ENCODE measurements around the gene TNFAIP2.

Gene TNFAIP2, protein sequence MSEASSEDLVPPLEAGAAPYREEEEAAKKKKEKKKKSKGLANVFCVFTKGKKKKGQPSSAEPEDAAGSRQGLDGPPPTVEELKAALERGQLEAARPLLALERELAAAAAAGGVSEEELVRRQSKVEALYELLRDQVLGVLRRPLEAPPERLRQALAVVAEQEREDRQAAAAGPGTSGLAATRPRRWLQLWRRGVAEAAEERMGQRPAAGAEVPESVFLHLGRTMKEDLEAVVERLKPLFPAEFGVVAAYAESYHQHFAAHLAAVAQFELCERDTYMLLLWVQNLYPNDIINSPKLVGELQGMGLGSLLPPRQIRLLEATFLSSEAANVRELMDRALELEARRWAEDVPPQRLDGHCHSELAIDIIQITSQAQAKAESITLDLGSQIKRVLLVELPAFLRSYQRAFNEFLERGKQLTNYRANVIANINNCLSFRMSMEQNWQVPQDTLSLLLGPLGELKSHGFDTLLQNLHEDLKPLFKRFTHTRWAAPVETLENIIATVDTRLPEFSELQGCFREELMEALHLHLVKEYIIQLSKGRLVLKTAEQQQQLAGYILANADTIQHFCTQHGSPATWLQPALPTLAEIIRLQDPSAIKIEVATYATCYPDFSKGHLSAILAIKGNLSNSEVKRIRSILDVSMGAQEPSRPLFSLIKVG

DNA sequence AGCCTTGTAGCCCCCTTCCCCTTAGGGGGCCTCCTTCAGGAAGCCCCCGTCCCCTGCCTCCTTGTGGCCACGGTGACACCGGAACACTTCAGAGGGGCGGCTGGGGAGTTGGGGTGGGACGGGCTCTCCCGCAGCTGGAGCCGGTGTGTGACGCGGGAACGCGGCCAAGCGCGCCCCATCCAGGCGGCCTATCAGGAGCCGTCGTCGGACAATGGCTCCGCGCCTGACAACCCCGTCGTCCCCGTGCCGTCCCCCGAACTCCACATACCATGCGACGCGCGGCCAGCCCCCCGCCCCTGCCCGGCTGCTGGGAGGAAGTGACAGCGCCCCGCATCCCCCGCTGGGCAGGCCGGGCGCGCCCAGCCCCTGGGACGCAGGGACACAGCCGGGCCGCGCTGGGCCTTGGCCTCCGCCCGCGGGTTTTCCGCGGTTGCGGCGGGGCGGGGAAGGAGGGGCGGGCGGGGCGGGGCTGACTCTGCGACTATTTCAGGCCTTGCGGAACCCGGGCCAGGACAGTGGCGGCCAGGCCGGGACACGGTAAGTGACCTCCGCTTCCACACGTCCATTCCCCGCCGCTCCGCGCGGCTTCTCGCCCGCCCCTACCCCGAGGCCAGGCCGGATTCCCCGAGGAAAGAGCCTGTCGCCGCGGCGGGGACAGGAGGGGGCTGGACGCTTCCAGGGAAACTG is at the start of gene TNFAIP2:
TNFAIP2 (plus strand) TSS at position 515 of the 687 bp plus-strand sequence. CDS start 2,997 bp downstream, outside the sequence.
- peak; percentile 94 for DNase-seq

DNA sequence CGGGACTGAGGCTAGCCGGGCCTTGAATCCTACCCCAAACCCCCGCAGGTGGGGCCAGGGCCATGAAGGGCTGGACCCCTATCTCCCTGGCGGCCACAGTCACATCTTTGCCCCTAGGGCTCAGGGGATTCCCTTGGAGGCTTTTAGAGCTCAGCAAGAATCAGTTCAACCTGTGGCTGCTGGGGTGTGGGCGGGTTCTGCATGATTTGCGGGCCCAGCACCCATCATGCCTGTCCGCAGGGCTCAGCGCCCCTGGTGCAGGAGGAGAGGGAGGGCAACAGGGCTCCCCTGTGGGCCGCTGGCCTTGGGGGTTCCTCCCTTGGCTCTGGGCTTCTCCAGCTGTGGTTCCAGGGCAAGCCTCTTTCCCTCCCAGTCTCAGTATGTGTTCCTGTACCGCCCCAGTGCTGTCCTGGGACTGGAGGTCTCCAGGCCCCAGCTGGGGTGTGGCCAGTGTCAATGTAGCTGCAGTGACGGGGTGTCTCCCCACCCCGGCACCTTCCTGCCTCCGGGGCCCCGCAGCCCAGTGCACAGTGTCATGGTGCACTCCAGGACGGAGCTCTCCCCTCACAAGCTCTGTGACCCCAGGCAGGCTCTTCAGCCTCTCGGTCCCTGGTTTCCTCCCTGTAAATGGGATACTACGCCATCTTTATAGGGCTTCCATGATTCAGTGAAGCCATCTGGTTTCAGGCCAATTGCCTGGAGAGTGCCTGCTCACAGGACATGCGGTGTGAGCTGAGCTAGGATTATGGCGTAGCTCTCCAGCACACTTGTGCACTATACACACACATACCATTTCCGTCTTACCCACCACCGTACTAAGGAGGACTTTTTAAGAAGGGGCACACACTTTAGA is 49.2 kb upstream of the TNFAIP2 start:
- DNase-seq = no peak

DNA sequence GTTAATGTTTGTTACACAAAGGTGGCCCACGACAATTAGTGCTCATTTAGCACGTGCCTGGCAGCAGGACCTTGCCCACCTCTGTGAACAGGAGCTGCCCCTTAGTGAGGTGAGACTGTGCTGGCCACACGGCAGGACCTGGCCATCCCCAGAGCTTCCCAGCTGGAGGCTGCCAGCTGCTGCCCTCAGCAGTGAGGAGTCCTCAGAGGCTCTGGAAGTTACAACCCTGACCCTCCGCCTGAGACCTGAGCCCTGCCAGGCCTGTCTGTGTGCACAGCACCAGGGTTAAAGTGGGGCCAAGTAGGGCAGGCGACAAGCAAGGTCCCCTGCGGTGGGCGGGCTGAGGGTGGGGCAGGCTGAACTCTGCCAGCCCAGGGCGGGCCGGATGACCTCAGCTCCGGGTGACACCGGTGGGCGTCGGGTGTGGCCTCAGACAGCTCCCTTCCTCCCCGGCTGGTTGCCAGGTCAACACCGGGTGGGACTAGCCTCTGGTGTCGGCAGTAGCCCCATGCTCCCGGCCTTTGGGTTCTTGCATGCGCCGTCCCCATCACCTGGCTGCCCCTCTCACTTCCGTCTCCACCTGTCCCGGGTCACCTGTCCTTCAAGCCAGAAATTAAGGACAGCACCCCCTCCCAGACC is 48.4 kb upstream of the TNFAIP2 start:
- peak; percentile 92 for DNase-seq

DNA sequence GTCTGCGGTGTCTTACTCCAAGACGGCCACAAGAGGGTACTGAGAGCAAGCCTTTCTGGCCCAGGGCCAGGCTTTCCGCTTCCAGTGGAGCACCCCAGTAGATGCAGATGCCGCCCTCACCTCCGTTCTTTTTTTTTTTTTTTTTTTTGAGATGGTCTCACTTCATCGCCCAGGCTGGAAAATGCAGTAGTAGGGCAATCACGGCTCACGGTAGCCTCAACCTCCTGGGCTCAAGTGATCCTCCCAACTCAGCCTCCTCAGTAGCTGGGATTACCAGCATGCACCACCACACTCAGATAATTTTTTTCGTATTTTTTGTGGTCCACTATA is 44.9 kb upstream of the TNFAIP2 start:
- peak; percentile 86 for DNase-seq

DNA sequence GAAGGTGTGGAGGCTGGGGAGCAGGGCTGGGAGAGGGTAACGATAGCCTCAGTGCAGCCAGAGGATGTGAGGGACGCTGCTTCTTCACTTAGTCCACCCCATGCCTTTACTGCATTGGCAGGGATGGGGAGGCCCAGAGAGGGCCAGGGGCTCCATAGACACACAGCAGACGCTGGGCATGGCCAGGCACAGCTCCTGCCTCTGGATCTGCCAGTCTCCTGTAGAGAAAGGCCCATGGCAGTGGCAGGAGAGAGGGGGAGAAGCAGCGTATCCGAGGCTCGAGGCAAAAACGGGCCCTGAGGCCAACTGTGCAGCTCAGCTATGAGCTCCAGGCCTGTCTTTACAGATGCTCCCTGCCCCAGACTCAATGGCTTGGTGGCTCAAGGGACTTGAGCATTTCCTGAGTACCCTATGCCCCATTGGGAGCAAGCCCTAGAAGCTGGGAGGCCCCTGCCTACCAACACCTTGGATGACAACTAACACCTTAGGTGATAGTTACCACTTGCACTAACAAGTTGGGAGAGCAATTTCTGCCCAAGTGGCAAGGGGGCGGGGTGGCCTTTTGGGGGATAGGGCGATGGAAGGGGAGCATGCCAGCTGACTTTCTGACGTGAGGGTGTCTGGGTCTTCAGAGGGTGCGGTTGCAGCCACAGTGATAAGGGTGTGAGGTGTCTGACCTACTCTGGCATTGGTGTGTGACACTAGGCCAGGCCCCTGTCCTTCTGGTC is 44.2 kb upstream of the TNFAIP2 start:
- no peak for DNase-seq

DNA sequence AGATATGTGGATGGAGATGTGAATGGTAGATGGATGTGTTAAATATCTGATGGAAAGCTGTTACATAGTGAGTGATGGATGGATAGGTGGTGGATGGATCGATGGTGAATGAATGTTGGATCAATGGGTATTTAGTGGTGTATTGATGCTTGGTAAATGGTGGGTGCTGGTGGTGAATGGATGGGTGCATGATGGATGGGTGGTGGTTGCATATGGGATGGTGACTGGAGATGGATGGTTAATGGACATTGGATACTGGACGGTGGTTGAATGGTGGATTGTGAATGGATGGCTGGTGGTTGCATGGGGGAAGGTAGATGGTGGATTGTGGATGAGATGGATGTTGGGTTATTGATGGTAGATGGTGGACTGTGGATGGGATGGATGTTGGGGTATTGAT is 41.3 kb upstream of the TNFAIP2 start:
- no peak for DNase-seq

DNA sequence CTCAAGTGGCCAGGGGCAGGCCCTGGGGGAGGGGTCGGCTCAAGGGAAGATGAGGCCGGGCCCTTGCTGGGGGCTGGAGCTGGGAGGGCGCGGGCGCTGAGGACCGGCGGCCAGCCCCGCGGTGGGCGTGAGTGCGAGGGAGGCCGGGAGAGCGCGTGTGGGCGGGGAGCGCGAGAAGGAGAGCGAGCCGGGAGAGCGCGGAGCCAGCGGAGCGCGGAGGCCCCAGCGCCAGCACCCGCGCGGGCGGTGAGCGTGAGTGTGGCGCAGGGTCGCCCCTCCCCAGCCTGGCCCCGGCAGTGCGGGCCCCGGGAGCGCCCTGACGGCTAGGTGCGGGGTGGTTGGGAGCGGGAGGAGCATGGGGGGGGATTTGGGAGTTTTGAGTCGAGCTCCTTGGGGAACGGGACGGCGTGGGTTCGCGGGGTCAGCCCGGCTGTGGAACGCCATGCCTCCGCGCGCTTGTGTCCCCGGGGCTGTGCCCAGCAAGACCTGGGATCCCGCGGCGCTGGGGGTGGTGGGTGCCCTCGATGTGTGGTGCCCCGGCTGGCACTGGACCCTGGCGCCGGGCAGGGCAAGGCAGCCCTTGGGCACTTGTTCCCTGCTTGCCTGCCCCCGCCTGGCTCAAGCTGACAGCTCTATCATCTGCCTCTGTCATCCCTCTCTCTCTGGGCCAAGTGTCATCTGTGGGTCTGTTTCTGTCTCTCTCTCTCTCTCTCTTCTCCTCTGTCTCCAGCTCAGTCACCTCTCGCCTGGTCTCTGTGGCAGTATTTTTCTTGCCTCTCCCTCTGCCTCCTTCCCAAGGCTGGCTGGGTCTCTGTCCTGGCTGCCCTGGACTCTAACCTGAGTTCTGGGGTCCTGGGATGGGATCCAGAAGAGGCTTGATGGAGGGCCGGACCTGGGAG is 39.0 kb upstream of the TNFAIP2 start, which contains the start of gene LBHD2:
LBHD2 (plus strand) TSS at position 190 of the 899 bp plus-strand sequence. CDS start 1,803 bp downstream, outside the sequence.
- no peak for DNase-seq

DNA sequence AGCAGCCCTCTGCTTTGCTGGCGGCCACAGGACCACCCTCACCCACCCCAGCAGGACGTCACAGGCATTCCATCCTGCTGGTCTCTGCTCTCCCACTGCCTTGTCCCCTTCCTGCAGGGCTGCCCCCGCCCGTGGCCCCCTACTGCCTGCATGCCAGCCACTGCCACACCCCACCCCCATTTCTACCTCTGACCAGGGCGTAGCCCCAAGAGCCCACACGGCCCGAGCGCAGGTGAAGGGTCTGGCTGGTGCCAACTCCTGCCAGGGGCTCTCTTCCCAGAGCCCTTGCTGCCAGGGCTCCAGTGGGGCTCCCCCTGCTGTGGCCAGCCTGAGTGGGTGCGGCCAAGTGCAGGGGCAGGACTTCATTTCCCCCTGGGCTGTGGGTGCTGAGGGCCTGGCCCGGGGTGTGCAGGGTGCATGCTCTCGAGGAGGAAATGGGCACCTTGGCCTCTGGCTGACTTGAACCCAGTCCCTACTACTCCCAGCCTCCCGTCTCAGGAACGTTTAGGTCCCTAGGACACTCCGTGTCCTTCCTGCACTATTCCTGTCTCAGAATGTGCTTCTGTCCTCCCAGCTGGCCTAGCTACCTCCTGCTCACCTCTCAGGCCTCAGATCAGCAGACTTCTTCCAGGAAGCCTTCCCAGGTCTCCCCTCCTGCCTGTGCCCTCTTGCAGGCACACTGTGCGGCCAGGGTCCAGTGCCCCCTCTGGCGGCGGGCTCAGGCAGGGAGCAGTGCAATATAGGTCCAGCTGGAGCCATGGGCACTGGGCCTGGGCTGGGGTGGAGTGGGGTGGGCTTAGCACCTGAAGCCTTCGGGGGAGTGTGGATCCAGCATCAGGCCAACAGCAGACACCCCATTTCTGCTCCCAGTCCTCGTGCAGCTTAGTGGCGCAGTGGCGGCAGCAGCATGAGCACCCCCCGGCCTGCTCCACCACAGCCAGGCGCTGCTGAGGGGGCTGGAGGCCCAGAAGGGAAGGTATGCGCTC is 37.9 kb upstream of the TNFAIP2 start:
- no peak for DNase-seq

DNA sequence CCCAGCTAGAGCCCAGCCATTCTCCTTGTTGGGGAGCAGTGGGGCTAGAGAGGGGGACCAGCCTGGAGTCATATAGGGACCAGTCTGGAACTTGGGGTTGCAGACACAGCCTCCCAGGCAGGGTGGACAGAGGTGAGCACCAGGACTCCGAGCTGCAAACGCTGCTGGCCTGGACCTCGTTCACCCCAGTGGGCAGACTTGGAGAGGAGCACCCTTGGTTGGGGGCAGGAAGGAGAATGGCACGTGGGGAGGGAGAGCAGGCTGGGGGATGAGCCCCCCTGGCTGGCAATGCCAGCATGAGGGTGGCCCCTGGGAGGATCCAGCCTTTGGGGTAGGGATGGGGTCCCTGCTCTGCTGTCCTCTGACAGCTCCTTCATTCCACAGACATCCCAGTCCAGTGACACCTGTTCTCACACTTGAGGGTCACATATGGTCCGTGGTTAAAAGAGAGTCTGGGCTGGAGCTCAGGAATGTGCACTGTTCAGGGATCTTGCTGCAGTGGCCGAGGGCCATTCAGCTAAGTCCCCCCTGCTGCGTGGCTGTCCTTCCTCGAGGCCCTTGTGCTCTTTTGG is 36.4 kb upstream of the TNFAIP2 start:
- no peak for DNase-seq

DNA sequence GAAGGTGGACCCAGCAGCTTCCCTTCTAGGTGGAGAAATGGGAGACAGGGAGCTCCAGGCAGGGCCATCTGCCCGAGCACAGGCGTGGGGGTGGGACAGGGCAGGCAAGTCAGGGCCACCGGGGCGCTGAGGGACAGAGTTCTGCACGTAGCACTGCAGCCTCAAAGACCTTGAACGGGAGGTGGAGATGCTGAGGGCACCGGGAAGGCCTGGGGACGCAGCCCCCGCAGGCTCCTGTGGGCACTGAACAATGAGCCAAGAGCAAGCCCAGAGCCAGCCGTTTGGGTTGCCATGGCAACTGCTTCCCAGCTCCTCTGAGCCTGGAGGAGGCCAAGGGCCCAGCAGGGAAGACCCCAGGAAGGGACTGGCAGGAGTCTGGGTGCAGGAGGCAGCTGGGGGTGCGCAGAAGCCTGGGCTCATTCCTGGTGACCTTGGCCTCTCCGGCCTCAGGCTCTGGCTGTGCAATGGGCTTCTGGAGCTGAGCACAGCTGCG is 35.9 kb upstream of the TNFAIP2 start:
- no peak for DNase-seq

DNA sequence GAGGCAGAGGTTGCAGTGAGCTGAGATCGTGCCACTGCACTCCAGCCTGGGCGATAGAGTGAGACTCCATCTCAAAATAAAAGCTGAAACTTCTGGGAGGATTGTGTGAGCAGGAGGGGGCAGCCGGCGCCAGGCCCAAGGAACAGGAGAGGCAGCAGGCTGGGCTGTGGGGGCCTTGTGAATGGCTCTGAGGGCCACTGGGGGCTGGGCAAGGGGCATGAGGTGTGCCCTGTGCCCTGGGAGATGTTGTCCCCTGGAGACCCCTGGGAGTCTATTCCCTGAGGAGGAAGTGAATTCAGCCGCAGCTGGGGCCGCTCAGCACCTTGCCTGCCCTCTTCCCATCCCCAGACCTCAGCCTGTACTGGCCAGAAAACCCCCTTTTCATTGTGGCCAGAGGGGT is 34.3 kb upstream of the TNFAIP2 start:
- DNase-seq = no peak

DNA sequence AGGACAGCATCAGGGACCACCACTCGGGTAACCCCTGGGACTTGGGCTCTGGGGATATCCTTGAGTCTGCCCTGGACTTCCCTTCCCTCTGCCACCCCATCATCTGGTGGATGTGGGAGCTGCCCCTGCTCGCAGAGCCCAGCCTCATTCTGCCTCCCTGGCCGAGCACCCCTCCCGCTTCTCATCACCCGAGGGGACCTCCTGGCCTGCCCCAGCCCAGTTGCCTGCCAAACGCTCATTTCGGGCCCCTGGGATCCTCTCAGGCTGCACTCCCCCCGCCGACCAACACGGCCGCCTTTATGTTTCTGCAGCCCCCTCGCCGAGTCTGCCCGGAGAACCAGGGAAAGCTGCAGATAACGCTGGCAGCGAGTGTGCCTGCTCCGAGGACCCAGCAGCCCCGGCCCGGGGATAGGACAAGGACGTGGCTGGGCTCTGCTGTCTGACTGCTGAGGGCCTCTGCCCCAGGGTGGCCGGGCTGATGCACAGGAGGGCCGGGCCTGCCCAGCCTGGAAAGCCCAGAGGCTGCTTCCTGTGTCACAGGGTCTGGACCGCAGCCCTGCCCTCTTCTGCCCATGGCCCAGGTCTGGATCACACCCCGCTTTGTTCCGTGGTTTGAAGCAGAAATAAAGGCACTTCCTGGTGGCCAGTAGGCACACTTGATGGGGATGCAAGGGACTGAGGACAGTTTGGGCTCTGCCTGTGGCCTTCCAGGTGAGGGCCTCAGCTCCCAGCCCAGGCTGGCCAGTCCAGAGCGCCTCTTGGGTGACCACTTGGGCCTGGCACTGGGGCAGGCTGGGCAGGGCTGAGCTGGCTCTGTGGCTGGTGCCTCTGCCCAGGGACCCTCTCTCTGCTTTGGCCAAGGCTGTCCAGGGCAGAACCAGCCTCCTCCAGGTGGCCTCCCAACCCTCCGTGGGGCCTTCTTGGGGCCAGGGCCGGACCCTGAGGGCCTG is 33.6 kb upstream of the TNFAIP2 start:
- no peak for DNase-seq

DNA sequence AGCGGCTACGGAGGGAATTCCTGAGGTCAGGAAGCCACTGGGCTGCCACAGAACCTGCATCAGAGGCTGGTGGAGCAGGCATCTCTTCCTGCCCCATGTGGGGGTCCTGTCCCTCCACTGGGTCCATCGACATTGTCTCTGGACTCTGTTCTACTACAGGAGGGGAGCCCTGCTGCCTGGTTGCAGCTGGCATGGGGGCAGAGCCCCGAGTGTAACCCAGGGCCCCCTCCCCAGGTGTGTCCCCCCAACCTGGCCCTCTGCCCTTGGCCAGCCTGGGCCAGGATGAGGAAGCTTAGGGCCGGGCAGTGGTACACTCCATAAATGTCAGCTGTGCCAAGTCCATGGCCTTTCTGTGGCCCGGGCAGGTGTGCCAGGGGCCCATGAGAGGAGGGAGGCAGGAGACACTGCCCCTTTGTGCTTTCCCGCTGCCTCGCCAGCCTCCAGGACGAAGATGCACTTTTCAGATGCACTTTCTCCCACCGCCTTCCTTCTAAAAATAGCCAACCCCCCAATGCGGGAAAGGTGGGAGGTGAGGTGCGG is 32.7 kb upstream of the TNFAIP2 start:
- DNase-seq = no peak

DNA sequence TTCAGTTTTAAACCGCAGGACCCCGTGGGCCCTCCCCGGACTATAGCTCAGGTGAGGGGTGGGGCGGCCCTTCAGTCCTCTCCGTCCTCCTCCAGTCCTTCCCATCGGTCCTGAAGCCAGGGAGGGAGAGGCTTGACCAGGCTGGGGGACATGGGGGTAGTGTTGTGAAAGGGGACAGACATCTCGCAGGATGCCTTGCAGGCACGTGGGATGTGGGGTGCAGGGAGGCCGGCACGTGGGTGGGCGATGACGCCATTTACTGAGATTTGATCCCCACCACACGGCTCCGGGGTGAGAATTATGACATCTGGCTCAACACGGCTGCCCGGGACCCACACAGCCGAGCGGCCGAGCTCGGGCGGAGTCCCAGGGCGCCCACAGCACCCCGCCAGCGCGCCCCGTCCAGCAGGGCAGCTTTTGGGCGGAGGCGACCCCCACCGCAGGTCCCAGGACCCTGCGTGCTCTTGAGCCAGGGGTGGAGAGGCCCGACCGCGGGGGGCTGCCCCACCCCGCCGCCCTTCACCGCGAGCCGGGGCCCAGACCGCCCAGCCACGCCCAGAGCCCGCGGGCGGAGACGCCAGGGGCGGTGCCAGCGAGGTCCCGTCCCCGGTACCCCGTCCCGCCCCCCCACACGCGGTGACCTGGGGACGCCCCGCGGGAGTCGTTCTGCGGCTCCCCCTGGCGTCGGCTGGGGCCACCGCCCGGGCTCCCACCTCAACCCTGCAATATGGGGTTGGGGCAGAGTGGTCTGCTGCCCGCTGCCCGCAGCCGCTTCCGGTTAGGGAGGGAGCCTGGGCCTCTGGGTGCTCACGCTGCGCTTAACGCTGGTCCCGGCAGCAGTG is 32.0 kb upstream of the TNFAIP2 start:
- peak; percentile 73 for DNase-seq

DNA sequence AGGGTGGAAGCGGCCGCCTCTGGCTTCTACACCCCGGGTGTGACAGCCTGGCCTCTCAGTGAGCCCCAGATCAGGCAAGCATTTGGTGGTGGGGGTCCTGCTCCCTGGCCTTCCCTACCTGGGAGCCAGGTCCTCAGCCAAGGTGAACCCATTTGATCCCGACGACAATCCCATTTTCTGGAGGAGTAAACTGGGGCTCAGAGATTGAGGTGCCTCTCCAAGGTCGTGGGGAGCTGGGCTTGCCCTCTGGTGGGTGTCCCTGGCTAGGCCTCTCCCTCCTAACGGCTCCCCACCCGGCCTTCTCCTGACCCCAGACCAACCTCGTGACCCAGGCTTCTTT is 31.4 kb upstream of the TNFAIP2 start:
- no peak for DNase-seq

DNA sequence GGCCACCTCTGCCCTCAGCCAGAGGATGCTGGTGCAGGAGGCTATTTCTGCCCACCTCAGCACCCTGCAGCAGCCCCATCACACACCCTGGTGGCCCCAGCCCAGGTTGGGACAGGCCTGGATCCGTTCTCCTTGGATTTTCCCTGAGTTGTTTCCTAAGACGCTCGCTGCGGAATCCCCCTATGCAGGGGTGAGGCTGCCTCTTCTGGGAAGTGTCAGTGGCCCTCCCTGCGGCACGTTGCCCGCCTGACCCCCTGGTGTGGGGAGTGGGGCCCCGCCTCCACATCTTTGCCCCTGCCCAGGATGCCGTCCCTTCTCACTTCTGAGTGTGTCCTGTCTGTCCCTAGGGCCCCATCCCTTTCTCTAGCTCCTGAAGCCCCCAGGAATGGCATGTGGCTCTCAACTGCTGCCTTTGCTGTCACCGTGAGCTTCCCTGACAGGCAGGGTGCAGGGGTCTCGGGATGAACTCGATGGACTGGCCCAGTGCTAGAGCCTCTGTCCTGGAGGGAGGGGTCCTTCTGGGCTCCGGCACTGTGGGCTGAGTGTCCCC is 29.3 kb upstream of the TNFAIP2 start:
- no peak for DNase-seq

All from suppressor macrophage treated with lipopolysaccharide for 4 hours (primary cell).